ENCODE results near the gene OR6J1.

Gene OR6J1

DNA sequence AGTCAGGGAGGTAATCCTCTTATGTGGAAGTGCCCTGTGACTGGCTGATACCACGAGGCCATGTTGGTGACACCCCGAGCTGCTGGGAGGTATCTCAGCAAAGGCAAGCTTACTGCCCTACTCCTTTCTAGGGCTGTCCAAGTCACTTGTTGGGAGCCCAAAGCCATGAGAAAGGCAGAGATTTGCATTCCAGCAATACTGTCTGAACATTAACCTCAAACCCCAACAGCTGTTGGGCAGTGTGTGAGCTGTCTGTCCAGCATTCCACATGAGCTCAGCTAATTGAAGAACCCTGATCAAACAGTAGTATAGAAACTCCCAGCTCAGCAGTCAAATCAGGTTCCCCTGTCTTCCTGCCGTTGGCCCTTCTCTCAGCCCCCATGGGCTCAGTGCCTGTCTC lies 36.9 kb downstream of the OR6J1 start:
- no peak overlapping the region for H3K4me3 ChIP-seq (replicated peaks; ENCODE audit: low read depth, low read length)
- TF ChIP-seq, protein P1, sequence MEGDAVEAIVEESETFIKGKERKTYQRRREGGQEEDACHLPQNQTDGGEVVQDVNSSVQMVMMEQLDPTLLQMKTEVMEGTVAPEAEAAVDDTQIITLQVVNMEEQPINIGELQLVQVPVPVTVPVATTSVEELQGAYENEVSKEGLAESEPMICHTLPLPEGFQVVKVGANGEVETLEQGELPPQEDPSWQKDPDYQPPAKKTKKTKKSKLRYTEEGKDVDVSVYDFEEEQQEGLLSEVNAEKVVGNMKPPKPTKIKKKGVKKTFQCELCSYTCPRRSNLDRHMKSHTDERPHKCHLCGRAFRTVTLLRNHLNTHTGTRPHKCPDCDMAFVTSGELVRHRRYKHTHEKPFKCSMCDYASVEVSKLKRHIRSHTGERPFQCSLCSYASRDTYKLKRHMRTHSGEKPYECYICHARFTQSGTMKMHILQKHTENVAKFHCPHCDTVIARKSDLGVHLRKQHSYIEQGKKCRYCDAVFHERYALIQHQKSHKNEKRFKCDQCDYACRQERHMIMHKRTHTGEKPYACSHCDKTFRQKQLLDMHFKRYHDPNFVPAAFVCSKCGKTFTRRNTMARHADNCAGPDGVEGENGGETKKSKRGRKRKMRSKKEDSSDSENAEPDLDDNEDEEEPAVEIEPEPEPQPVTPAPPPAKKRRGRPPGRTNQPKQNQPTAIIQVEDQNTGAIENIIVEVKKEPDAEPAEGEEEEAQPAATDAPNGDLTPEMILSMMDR (IDR thresholded peaks at IDR 0.05; ENCODE audit: low read depth, low read length, missing control alignments): no peak
- DNase-seq (ENCODE audit: extremely low read depth, low read depth): no peak

DNA sequence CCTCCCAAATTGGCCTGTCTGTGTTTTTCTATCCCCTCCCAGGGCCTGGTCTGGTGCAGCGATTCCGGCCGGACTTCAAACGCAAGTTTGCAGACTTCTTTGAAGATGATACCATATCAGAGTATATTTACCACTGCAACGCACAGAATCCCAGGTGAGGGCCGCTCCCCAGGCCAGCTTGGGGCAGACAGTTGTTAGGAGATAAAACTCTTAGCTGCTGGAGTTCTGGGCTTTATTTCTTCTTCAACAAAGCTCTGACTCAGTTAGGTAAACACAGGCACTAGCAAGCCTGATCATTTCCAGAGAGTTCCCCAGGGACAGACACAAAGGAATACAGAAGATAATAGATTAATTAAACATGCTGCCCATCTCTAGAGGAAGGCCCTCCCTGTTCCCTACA lies 37.8 kb downstream of the OR6J1 start:
- TF ChIP-seq, protein P1 (IDR thresholded peaks at IDR 0.05; ENCODE audit: low read depth, low read length, missing control alignments): no peak
- H3K4me3 ChIP-seq (replicated peaks; ENCODE audit: low read depth, low read length): no peak overlapping the region
- no peak for DNase-seq (ENCODE audit: extremely low read depth, low read depth)

DNA sequence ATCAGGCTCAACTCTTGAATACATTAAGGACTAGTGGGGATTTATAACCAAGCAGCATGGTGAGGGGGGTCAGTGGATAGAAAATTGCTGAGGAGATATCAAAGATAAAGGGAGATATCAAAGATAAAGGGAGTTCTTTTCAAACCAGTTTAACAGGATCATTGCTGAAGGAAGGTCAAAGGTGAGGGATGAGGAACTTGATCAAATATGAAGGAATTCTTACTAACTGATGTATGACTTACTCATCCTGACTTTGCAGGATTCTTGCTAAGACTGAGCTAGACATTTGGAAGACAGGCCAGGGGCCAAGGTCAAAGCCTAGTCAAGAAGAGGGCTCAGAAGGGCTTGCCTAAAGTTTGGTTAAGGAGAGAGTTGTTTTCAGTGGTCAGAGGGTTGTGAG lies 41.3 kb downstream of the OR6J1 start:
- DNase-seq (ENCODE audit: extremely low read depth, low read depth): no peak
- TF ChIP-seq, protein P1 (IDR thresholded peaks at IDR 0.05; ENCODE audit: low read depth, low read length, missing control alignments): no peak
- H3K4me3 ChIP-seq (replicated peaks; ENCODE audit: low read depth, low read length): no peak overlapping the region

DNA sequence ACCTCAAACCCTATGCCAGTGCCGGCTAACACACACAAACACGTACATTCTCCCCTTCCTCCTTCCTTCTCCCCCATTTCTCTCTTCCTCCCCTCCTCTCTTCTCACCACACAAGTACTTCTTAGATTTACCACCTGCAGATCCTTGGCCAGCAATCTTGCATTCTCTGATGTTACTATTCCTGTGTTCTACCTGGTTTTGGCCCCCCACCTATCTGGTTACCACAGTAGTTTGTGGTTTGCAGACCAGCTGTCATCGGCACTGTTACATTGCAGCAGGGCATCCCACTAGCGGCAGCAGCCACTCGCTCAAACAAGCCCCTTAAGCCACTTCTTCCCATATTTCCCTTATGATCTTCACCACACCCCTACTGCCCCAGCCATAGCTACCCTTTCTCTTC lies 42.2 kb downstream of the OR6J1 start:
- no peak for DNase-seq (ENCODE audit: extremely low read depth, low read depth)
- TF ChIP-seq, protein P1 (IDR thresholded peaks at IDR 0.05; ENCODE audit: low read depth, low read length, missing control alignments): no peak
- no peak overlapping the region for H3K4me3 ChIP-seq (replicated peaks; ENCODE audit: low read depth, low read length)

DNA sequence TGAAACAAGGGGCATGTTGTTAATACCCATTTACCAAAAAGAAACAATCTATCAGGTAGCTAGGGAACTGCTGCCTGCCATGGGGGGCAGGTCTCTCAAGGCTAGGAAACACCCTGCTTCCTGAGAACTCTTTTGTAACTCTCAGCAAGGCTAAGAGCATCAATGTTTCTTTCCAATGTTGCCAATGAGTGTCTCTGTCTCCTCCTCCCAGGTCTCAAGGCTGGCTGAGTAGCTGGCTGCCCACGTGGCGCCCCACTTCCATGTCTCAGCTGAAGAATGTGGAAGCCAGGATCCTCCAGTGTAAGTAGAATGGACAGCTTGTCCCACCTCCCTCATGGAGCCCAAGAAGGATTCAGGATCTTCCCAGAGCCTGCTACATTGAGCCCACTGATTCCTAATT lies 42.7 kb downstream of the OR6J1 start:
- DNase-seq (ENCODE audit: extremely low read depth, low read depth): no peak
- TF ChIP-seq, protein P1 (IDR thresholded peaks at IDR 0.05; ENCODE audit: low read depth, low read length, missing control alignments): no peak

DNA sequence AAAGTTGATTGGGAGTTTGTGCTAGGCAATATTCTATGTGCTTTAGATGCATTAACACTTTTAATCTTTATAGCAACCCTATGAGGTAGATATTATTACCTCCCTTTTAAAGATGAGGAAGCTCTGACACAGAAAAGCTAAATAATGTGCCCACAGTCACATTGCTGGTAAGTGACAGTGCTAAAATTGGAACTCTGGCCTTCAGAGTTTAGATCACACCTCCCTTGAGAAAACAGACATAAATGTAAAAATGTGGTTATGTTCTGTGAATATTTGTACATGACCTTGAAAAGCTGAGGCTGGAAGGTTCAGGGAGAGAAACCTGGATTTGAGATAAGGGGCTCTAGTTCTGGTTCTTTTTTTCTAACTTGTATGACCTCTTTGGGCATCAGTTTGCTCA lies 44.1 kb downstream of the OR6J1 start:
- H3K4me3 ChIP-seq (replicated peaks; ENCODE audit: low read depth, low read length): no peak overlapping the region
- TF ChIP-seq, protein P1 (IDR thresholded peaks at IDR 0.05; ENCODE audit: low read depth, low read length, missing control alignments): no peak
- no peak for DNase-seq (ENCODE audit: extremely low read depth, low read depth)

More for the DNA sequence above, 42.7 kb downstream of the OR6J1 start:
- no peak overlapping the region for H3K4me3 ChIP-seq (replicated peaks; ENCODE audit: low read depth, low read length)

DNA sequence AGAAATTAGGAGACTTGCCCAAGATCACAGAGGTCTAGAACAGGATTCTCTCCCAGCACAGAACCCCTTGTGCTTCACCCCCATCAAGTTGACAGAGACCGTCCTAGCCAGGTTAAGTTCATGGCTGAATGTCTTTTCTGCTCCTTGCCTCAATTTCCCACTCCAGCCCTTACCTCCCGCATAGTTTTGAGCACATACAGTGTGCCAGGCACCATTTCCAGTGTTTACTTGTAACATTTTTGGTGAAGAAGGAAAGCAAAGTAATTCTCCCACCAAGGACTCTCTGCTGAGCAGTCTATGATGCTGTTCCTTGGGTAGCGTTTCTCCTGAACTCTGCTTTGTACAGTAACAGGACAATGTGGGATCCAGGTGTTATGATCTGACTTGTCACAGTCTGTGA lies 44.8 kb downstream of the OR6J1 start:
- TF ChIP-seq, protein P1 (IDR thresholded peaks at IDR 0.05; ENCODE audit: low read depth, low read length, missing control alignments): no peak
- no peak for DNase-seq (ENCODE audit: extremely low read depth, low read depth)
- peak overlapping the region; percentile 72 for H3K4me3 ChIP-seq (replicated peaks; ENCODE audit: low read depth, low read length)

Data from HFF-Myc (cell line).